ENCODE results near the gene SKP1.

- TF ChIP-seq EGR1 (IDR thresholded peaks at IDR 0.05; ENCODE audit: low read depth) = no peak
- no peak for TF ChIP-seq POLR2A (IDR thresholded peaks at IDR 0.05; ENCODE audit: borderline replicate concordance, extremely low read depth, insufficient read depth, insufficient read length)
- no peak for TF ChIP-seq RAD21 (IDR thresholded peaks at IDR 0.05; ENCODE audit: low read depth)
- no peak for TF ChIP-seq CTCF (IDR thresholded peaks at IDR 0.05 in 2 of 3, conservative IDR thresholded peaks at IDR 0.05 in 1 of 3; ENCODE audit: borderline replicate concordance in 1 of 3, insufficient read depth in 1 of 3, low read depth in 2 of 3, low read length in 2 of 3)
- TF ChIP-seq SP1 (IDR thresholded peaks at IDR 0.05; ENCODE audit: low read depth) = no peak
- no peak for TF ChIP-seq EZH2 (IDR thresholded peaks at IDR 0.05)
These were observed 45.6 kb downstream of the SKP1 start for GRCh38 chr5:134131165-134131564.
